Chondrocyte (in vitro differentiated cells): ENCODE data around the gene PREX1. TPM values are rescaled to one million over a fixed set of nuclear protein-coding genes. Genes with fewer than 3 reads are reported as not detected.
"Not testable (repeated sequence)": the region's sequence is repeated elsewhere in the genome, so short reads cannot be mapped to it uniquely, and the experiment has no call there.

Experiments
- DNase-seq: peaks from one replicate; pipeline ENCODE4 v3.0.0; 2021; ENCODE audit warnings: mixed read lengths, low spot score
- H3K27ac Mint-ChIP-seq: one replicate; pipeline ENCODE4 v1.8.0; 2021; ENCODE audit warnings: mild to moderate bottlenecking, moderate library complexity, mixed read lengths; ENCODE audit not compliant: unreplicated experiment
- H3K27me3 Mint-ChIP-seq: 2 replicates; pipeline ENCODE4 v1.8.0; 2021; ENCODE audit warnings: low read depth, mixed read lengths
- H3K36me3 Mint-ChIP-seq: 2 replicates; pipeline ENCODE4 v1.8.0; 2021; ENCODE audit warnings: low read depth, mixed read lengths
- H3K4me1 Mint-ChIP-seq: 2 replicates; pipeline ENCODE4 v1.8.0; 2021; ENCODE audit warnings: low read depth, mild to moderate bottlenecking, mixed read lengths
- H3K4me3 Mint-ChIP-seq: one replicate; pipeline ENCODE4 v1.8.0; 2021; ENCODE audit warnings: mild to moderate bottlenecking, moderate library complexity, mixed read lengths; ENCODE audit not compliant: unreplicated experiment
- H3K9me3 Mint-ChIP-seq: 2 replicates; pipeline ENCODE4 v1.8.0; 2021; ENCODE audit warnings: low read depth, mixed read lengths
- CTCF ChIP-seq: fragments of 200-600 bp; sonication (generic); IDR thresholded peaks from 2 replicates; pipeline ENCODE4 v1.5.0; 2021; ENCODE audit warnings: antibody characterized with exemption, mild to moderate bottlenecking, moderate library complexity
- total RNA-seq: library from RNA; stranded (reverse); gene quantifications from 3 replicates; pipeline ENCODE4 v1.2.1, GENCODE V29; 2021

The PREX1 gene
- total RNA-seq, 1 donor from 2014 or later = 3.0 TPM

GRCh38 chr20:48846516-48847492, 19.0 kb upstream of the PREX1 start:
- no peak for TF ChIP-seq CTCF
- H3K9me3 Mint-ChIP-seq = no peaks in the 10 kb centered on the region
- no peak overlapping the region for H3K4me3 Mint-ChIP-seq
- no peak for DNase-seq
- no peaks in the 10 kb centered on the region for H3K36me3 Mint-ChIP-seq
- H3K4me1 Mint-ChIP-seq = peaks cover 10% of the 10 kb centered on the region
- no peaks in the 10 kb centered on the region for H3K27me3 Mint-ChIP-seq
- no peak overlapping the region for H3K27ac Mint-ChIP-seq

DNA sequence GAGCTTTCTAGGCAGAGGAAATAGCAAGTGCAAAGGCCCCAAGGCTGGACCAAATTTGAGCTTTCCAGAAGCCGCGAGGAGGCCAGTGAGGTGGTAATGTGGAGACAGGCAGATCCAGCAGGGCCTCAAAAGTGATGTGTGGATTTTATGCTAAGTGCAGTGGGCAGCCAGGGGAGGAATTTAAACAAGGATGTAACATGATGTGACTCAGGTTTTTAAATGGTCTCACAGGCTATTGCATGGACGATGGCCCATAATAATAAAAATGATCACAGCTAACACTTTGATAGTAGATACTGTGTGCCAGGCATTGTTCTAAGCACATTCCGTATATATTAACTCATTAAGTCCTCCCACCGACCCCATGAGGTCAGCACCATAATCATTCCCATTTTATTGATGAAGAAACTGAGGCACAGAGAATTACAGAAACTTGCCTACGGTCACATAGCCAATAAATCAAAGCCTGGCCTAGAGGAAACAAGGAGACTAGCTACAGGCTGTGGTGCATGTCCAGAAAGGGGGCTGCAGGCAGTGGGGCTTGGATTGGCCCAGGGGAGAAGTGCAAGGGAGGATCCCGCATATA, 18.0 kb upstream of the PREX1 start:
- no peak overlapping the region for H3K27ac Mint-ChIP-seq
- TF ChIP-seq CTCF = no peak
- H3K27me3 Mint-ChIP-seq = no peaks in the 10 kb centered on the region
- no peak overlapping the region for H3K4me3 Mint-ChIP-seq
- peaks cover 19% of the 10 kb centered on the region for H3K4me1 Mint-ChIP-seq
- H3K9me3 Mint-ChIP-seq = no peaks in the 10 kb centered on the region
- H3K36me3 Mint-ChIP-seq = no peaks in the 10 kb centered on the region
- DNase-seq = no peak

DNA sequence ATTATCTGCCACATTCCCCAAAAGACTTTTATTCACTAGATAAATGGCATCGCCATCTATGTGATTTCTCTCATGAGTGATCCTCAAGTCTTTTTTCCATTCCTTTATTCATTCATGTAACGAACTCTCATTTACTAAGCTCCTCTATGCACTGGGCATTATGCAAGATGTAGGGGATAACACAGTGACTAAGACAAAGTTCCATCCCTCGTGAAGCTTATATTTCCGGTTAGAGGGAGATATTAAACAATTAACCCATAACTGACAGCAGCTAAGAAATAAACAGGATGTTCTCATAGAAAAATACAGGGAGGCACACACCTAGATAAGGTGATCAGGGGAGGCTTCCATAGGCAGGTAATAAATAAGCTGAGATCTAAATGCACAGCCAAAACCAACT, 17.2 kb upstream of the PREX1 start:
- H3K9me3 Mint-ChIP-seq = no peaks in the 10 kb centered on the region
- no peaks in the 10 kb centered on the region for H3K36me3 Mint-ChIP-seq
- no peak for TF ChIP-seq CTCF
- H3K27me3 Mint-ChIP-seq = no peaks in the 10 kb centered on the region
- peaks cover 19% of the 10 kb centered on the region for H3K4me1 Mint-ChIP-seq
- no peak overlapping the region for H3K4me3 Mint-ChIP-seq
- H3K27ac Mint-ChIP-seq = no peak overlapping the region
- DNase-seq = no peak

DNA sequence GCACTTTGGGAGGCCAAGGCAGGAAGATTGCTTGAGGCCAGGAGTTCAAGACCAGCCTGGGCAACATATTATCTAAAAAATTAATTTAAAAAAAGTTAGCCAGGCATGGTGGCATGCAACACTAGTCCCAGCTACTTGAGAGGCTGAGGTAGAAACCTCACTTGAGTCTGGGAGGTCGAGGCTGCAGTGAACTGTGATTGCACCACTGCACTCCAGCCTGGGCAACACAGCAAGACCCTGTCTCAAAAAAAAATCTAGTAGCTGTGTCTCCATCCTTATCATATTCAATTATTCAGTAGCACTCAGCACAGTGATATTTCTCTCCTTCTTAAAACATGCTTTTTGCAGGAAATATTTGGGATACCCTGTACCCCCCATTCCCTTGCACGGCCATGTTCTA, 16.1 kb upstream of the PREX1 start:
- H3K4me1 Mint-ChIP-seq = peaks cover 19% of the 10 kb centered on the region
- not testable (repeated sequence) for DNase-seq, H3K27me3 Mint-ChIP-seq, H3K4me3 Mint-ChIP-seq, H3K9me3 Mint-ChIP-seq, H3K27ac Mint-ChIP-seq, H3K36me3 Mint-ChIP-seq

DNA sequence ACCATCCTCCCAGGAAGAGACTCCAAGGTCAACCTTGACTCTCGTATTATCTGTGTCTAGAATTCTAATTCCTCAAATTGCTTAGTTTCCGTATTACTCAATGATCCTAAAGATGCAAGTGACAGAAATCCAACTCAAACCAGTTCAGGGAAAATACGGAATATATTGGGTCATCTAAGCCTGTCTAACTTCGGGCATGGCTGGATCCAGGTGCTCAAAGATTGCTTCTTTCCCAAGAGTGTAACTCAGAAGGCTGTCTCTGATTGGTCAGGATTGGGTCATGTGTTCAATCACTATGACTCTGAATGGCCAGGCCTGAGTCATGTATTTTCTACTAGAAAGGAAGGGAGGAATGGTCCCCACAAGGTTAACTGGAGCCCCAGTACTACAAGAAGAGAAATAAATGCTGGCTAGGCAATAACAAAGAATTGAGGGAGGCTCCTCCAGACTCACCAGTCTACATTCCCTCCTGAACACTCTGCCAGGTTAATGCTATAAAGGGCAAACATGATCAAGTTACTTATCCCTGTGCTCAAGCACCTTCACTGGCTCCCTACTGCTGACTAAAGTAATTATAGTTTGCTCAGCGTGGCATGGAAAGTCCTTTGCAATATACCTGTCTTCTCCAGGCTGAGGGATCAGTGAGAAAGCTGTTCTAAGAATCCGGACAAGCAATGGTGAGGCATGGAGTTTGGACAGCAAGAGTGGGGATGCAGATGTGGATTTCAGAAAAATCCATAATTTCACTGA, 15.4 kb upstream of the PREX1 start:
- no peaks in the 10 kb centered on the region for H3K27me3 Mint-ChIP-seq
- H3K27ac Mint-ChIP-seq = no peak overlapping the region
- no peak for TF ChIP-seq CTCF
- H3K9me3 Mint-ChIP-seq = no peaks in the 10 kb centered on the region
- no peak overlapping the region for H3K4me3 Mint-ChIP-seq
- peaks cover 19% of the 10 kb centered on the region for H3K4me1 Mint-ChIP-seq
- H3K36me3 Mint-ChIP-seq = no peaks in the 10 kb centered on the region
- no peak for DNase-seq
